Ectodermal cell (in vitro differentiated cells): ENCODE measurements around the gene CNTN5.

ENCODE experiments used
- H3K27ac ChIP-seq: 2 replicates; pipeline ENCODE4 v1.7.0; 2013; ENCODE audit warnings: mild to moderate bottlenecking, low read depth, low read length; ENCODE audit not compliant: insufficient read depth, poor library complexity, severe bottlenecking
- H3K27me3 ChIP-seq: 2 replicates; pipeline ENCODE4 v1.7.0; 2013; ENCODE audit warnings: mild to moderate bottlenecking, low read length; ENCODE audit not compliant: insufficient read depth, control insufficient read depth, poor library complexity, severe bottlenecking
- H3K36me3 ChIP-seq: one replicate; pipeline ENCODE4 v1.7.0; 2013; ENCODE audit warnings: low read length; ENCODE audit not compliant: control insufficient read depth, insufficient read depth
- H3K4me1 ChIP-seq: one replicate; pipeline ENCODE4 v1.7.0; 2013; ENCODE audit warnings: low read length; ENCODE audit not compliant: control insufficient read depth, insufficient read depth
- H3K4me3 ChIP-seq: 2 replicates; pipeline ENCODE4 v1.7.0; 2013; ENCODE audit warnings: low read depth, low read length, control low read depth; ENCODE audit not compliant: insufficient read depth
- H3K9me3 ChIP-seq: 2 replicates; pipeline ENCODE4 v1.7.0; 2013; ENCODE audit warnings: mild to moderate bottlenecking, low read length, moderate library complexity; ENCODE audit not compliant: control insufficient read depth
- WGBS, 2 experiments: methylation state at CpG; one replicate each; pipeline ENCODE4 v1.1.7; 2013; ENCODE audit warnings: missing lambda C conversion rate in 2 of 2; 5-methylcytosine and 5-hydroxymethylcytosine counted together

Gene CNTN5

GRCh38 chr11:99555486-99555885 is 534.7 kb downstream of the CNTN5 start:
- Histone ChIP-seq H3K27me3 (no peaks in the 10 kb centered on the region), H3K4me3 (no peak overlapping the region), H3K4me1 (no peaks in the 10 kb centered on the region), H3K36me3 (no peaks in the 10 kb centered on the region), H3K27ac (no peak overlapping the region), H3K9me3 (no peaks in the 10 kb centered on the region)
- WGBS, 2 experiments: 93 to 100% methylated on average over 1 to 2 of the region's 2 CpGs

GRCh38 chr11:99565333-99565732 is 544.6 kb downstream of the CNTN5 start:
- WGBS, 2 experiments: 100% methylated on average over 1 of the region's 1 CpG; no CpG with 5 or more reads in 1 of the 2 experiments
- H3K36me3 ChIP-seq: no peaks in the 10 kb centered on the region
- H3K9me3 ChIP-seq: no peaks in the 10 kb centered on the region
- H3K27ac ChIP-seq: no peak overlapping the region
- no peaks in the 10 kb centered on the region for H3K4me1 ChIP-seq
- no peaks in the 10 kb centered on the region for H3K27me3 ChIP-seq
- H3K4me3 ChIP-seq: no peak overlapping the region

GRCh38 chr11:99567334-99567956 is 546.7 kb downstream of the CNTN5 start:
- H3K4me3 ChIP-seq: no peak overlapping the region
- H3K9me3 ChIP-seq: no peaks in the 10 kb centered on the region
- no peaks in the 10 kb centered on the region for H3K27me3 ChIP-seq
- H3K36me3 ChIP-seq: no peaks in the 10 kb centered on the region
- H3K4me1 ChIP-seq: no peaks in the 10 kb centered on the region
- H3K27ac ChIP-seq: no peak overlapping the region
- WGBS, 2 experiments: 78 to 91% methylated on average over 3 of the region's 4 CpGs

GRCh38 chr11:99568808-99569207 is 548.1 kb downstream of the CNTN5 start:
- no peaks in the 10 kb centered on the region for H3K9me3 ChIP-seq
- H3K27me3 ChIP-seq: no peaks in the 10 kb centered on the region
- no peaks in the 10 kb centered on the region for H3K36me3 ChIP-seq
- WGBS, 2 experiments: 77% methylated on average over 1 of the region's 1 CpG; no CpG with 5 or more reads in 1 of the 2 experiments
- H3K27ac ChIP-seq: no peak overlapping the region
- H3K4me1 ChIP-seq: no peaks in the 10 kb centered on the region
- H3K4me3 ChIP-seq: no peak overlapping the region

GRCh38 chr11:99571094-99571493 is 550.3 kb downstream of the CNTN5 start:
- Histone ChIP-seq H3K27ac (no peak overlapping the region), H3K4me3 (no peak overlapping the region), H3K9me3 (no peaks in the 10 kb centered on the region), H3K36me3 (no peaks in the 10 kb centered on the region), H3K27me3 (no peaks in the 10 kb centered on the region), H3K4me1 (no peaks in the 10 kb centered on the region)
- WGBS, 2 experiments: 46 to 49% methylated on average over 2 of the region's 2 CpGs

GRCh38 chr11:99584830-99585229 is 564.1 kb downstream of the CNTN5 start:
- H3K4me3 ChIP-seq: no peak overlapping the region
- H3K27ac ChIP-seq: no peak overlapping the region
- H3K9me3 ChIP-seq: no peaks in the 10 kb centered on the region
- H3K27me3 ChIP-seq: no peaks in the 10 kb centered on the region
- H3K4me1 ChIP-seq: no peaks in the 10 kb centered on the region
- no peaks in the 10 kb centered on the region for H3K36me3 ChIP-seq

- Histone ChIP-seq H3K9me3 (no peaks in the 10 kb centered on the region), H3K36me3 (no peaks in the 10 kb centered on the region), H3K4me1 (no peaks in the 10 kb centered on the region), H3K4me3 (no peak overlapping the region), H3K27me3 (no peaks in the 10 kb centered on the region), H3K27ac (no peak overlapping the region)
- WGBS, 2 experiments: 27 to 30% methylated on average over 3 of the region's 4 CpGs
These were observed 564.9 kb downstream of the CNTN5 start for GRCh38 chr11:99585606-99586005.

GRCh38 chr11:99589771-99590170 is 569.0 kb downstream of the CNTN5 start:
- H3K4me1 ChIP-seq: no peaks in the 10 kb centered on the region
- H3K36me3 ChIP-seq: no peaks in the 10 kb centered on the region
- no peak overlapping the region for H3K4me3 ChIP-seq
- H3K27ac ChIP-seq: no peak overlapping the region
- no peaks in the 10 kb centered on the region for H3K27me3 ChIP-seq
- 95 to 98% methylated on average over 2 of the region's 2 CpGs for WGBS, 2 experiments
- no peaks in the 10 kb centered on the region for H3K9me3 ChIP-seq

GRCh38 chr11:99592266-99592665 is 571.5 kb downstream of the CNTN5 start:
- H3K36me3 ChIP-seq: no peaks in the 10 kb centered on the region
- H3K27me3 ChIP-seq: no peaks in the 10 kb centered on the region
- no peaks in the 10 kb centered on the region for H3K9me3 ChIP-seq
- H3K27ac ChIP-seq: no peak overlapping the region
- H3K4me1 ChIP-seq: no peaks in the 10 kb centered on the region
- no peak overlapping the region for H3K4me3 ChIP-seq
- 93 to 94% methylated on average over 4 of the region's 4 CpGs for WGBS, 2 experiments

- no peaks in the 10 kb centered on the region for H3K36me3 ChIP-seq
These were observed 572.4 kb downstream of the CNTN5 start for GRCh38 chr11:99593197-99593596.

GRCh38 chr11:99601179-99601578 is 580.4 kb downstream of the CNTN5 start:
- 83 to 96% methylated on average over 1 of the region's 1 CpG for WGBS, 2 experiments
- no peaks in the 10 kb centered on the region for H3K9me3 ChIP-seq

More at GRCh38 chr11:99593197-99593596, 572.4 kb downstream of the CNTN5 start:
- no peaks in the 10 kb centered on the region for H3K4me1 ChIP-seq
- WGBS, 2 experiments: 75 to 100% methylated on average over 1 of the region's 1 CpG
- H3K4me3 ChIP-seq: no peak overlapping the region
- no peaks in the 10 kb centered on the region for H3K27me3 ChIP-seq
- H3K9me3 ChIP-seq: no peaks in the 10 kb centered on the region
- H3K27ac ChIP-seq: no peak overlapping the region

More at GRCh38 chr11:99601179-99601578, 580.4 kb downstream of the CNTN5 start:
- no peak overlapping the region for H3K27ac ChIP-seq
- no peaks in the 10 kb centered on the region for H3K27me3 ChIP-seq
- no peak overlapping the region for H3K4me3 ChIP-seq
- H3K36me3 ChIP-seq: no peaks in the 10 kb centered on the region
- H3K4me1 ChIP-seq: no peaks in the 10 kb centered on the region
